ENCODE data around the gene PDCD11. TPM values are rescaled to one million over a fixed set of nuclear protein-coding genes. Genes with fewer than 3 reads are reported as not detected.

Gene PDCD11
- total RNA-seq, 1 donor from 2014 or later, result 4.8 TPM

Other genes with a start within 250 kb of the PDCD11 start
- gene NT5C2, start 203.4 kb upstream of the PDCD11 start, total RNA-seq, result 25.9 TPM
- gene RPEL1, start 150.7 kb upstream of the PDCD11 start, total RNA-seq, result not detected
- not detected for gene INA, start 119.5 kb upstream of the PDCD11 start, total RNA-seq
- 9.7 TPM for gene PCGF6, start 45.5 kb upstream of the PDCD11 start, total RNA-seq
- gene TAF5, start 28.6 kb upstream of the PDCD11 start, total RNA-seq, result 2.4 TPM
- 481 TPM for gene ATP5MK, start 151 bp upstream of the PDCD11 start, total RNA-seq
- gene CALHM2, start 55.7 kb downstream of the PDCD11 start, total RNA-seq, result 124 TPM
- not detected for gene CALHM1, start 62.3 kb downstream of the PDCD11 start, total RNA-seq
- not detected for gene CALHM3, start 82.6 kb downstream of the PDCD11 start, total RNA-seq
- not detected for gene NEURL1, start 97.1 kb downstream of the PDCD11 start, total RNA-seq